Hepatocyte (in vitro differentiated cells): Measurements from ENCODE around the gene EEIG1. TPM values are rescaled to one million over a fixed set of nuclear protein-coding genes. Genes with fewer than 3 reads are reported as not detected.

ENCODE experiments used
- DNase-seq: peaks from one replicate; pipeline ENCODE4 v3.0.0-alpha.2; 2016; ENCODE audit warnings: low spot score
- H2AFZ ChIP-seq: fragments of 200-600 bp; sonication (generic); 2 replicates; pipeline ENCODE4 v1.6.0; 2016; ENCODE audit warnings: antibody characterized with exemption, mild to moderate bottlenecking
- H3K27ac ChIP-seq: fragments of 200-600 bp; sonication (generic); 2 replicates; pipeline ENCODE4 v1.5.1; 2016; ENCODE audit warnings: mild to moderate bottlenecking
- H3K27me3 ChIP-seq: fragments of 200-600 bp; sonication (generic); 2 replicates; pipeline ENCODE4 v1.6.1; 2016
- H3K36me3 ChIP-seq: fragments of 200-600 bp; sonication (generic); replicated peaks from 2 replicates; pipeline ENCODE4 v1.5.1; 2016; ENCODE audit warnings: low read depth; ENCODE audit not compliant: insufficient read depth
- H3K4me1 ChIP-seq: fragments of 200-600 bp; sonication (generic); 2 replicates; pipeline ENCODE4 v1.5.1; 2016; ENCODE audit warnings: mild to moderate bottlenecking, moderate library complexity; ENCODE audit not compliant: insufficient read depth
- H3K4me2 ChIP-seq: fragments of 200-600 bp; sonication (generic); 2 replicates; pipeline ENCODE4 v1.6.0; 2016
- H3K4me3 ChIP-seq: fragments of 200-600 bp; sonication (generic); 2 replicates; pipeline ENCODE4 v1.5.1; 2016; ENCODE audit warnings: mild to moderate bottlenecking
- H3K79me2 ChIP-seq: fragments of 200-600 bp; sonication (generic); 2 replicates; pipeline ENCODE4 v1.6.0; 2017; ENCODE audit warnings: mild to moderate bottlenecking
- H3K9me2 ChIP-seq: fragments of 200-600 bp; sonication (generic); replicated peaks from 2 replicates; pipeline ENCODE4 v1.6.0; 2017; ENCODE audit warnings: mild to moderate bottlenecking; ENCODE audit not compliant: insufficient read depth
- H3K9me3 ChIP-seq: fragments of 200-600 bp; sonication (generic); 2 replicates; pipeline ENCODE4 v1.5.1; 2016; ENCODE audit warnings: low read depth, mild to moderate bottlenecking
- H4K20me1 ChIP-seq: fragments of 200-600 bp; sonication (generic); 2 replicates; pipeline ENCODE4 v1.6.0; 2016; ENCODE audit warnings: mild to moderate bottlenecking; ENCODE audit not compliant: insufficient read depth, poor library complexity, severe bottlenecking
- EZH2 ChIP-seq: fragments of 200-600 bp; sonication (generic); IDR thresholded peaks from 2 replicates; pipeline ENCODE4 v1.6.1; 2016; ENCODE audit warnings: antibody characterized with exemption, mild to moderate bottlenecking, borderline replicate concordance
- EZH2phosphoT487 ChIP-seq: fragments of 200-600 bp; sonication (generic); IDR thresholded peaks from one replicate; pipeline ENCODE4 v1.6.1; 2018; ENCODE audit warnings: antibody characterized with exemption, mild to moderate bottlenecking, low read depth, moderate library complexity; ENCODE audit not compliant: unreplicated experiment, severe bottlenecking
- WGBS: methylation state at CpG from one replicate; pipeline ENCODE4 v1.1.6; 2016; ENCODE audit warnings: low lambda C conversion rate; ENCODE audit errors: missing lambda C conversion rate; 5-methylcytosine and 5-hydroxymethylcytosine counted together
- polyA plus RNA-seq: library from polyadenylated mRNA; unstranded; fragments of >200 nt; fragmentation: Nextera tagmentation; extraction: Ambion mirVana; gene quantifications from 2 replicates; pipeline ENCODE4 v1.2.1, GENCODE V29; 2016
- total RNA-seq: library from RNA; depleted of rRNA; stranded (reverse); fragments of >200 nt; gene quantifications from 2 replicates; pipeline ENCODE4 v1.2.3, GENCODE V29; 2014
- TF ChIP-seq, protein P1 (sequence below): fragments of 200-600 bp; sonication (generic); IDR thresholded peaks from 2 replicates; pipeline ENCODE4 v1.5.1; 2016; ENCODE audit warnings: antibody characterized with exemption, mild to moderate bottlenecking; ENCODE audit not compliant: poor library complexity

Gene EEIG1
- 38.1 and 47.9 TPM in 2 replicates for total RNA-seq
- 43.6 and 44.1 TPM in 2 replicates for polyA plus RNA-seq

DNA sequence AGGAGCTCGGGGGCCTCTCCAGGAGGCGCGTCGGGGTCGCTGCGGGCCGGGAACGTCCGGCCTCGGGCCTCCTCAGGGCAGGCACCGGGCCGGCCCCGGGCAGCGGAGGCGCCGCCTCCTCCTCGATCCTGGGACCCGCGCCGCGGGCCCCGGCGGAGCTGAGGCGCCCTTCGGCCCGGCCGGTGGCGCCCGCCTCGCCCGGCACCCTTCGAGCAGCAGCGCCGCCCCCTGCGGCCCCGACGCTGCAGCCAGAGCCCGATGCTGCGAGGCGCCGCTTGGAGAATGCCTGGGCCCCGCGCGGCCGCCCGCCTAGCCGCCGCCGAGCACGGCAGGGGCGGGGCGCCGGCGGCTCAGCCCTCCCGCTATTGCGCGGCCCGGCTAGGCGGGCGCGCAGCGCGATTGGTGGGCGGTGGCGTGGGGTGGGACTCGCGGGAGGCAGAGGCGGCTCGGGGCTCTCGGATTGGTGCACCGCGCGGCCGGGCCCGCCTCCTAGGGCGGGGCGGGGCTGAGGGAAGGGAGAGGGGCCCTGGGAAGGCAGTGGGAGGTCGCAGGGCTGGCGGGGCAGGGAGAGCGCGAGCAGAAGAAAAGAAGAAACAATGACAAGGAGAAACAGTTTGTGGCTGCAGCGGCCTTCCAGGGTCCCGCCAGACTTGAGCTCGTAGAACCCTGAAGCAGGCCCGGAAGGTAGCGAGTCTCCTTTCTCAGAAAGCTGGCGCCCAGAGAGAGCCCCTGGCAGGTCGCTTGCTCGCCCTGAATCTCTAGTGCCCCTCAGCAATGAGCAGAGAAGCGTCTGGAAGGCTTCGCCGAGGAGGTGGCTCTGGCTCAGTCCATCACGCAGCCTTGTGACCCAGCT is at the start of gene EEIG1:
EEIG1 (minus strand) TSS at position 284 of the 853 bp plus-strand sequence. CDS start 852 bp downstream, outside the sequence.
- H2AFZ ChIP-seq = peak within 1 kb of the TSS; percentile 5
- H3K36me3 ChIP-seq = no peaks in the 10 kb centered on the region
- no peaks in the 10 kb centered on the region for H3K9me3 ChIP-seq
- 2% methylated on average over 57 of the region's 93 CpGs for WGBS
- H4K20me1 ChIP-seq = peaks cover 43% of the 10 kb centered on the region
- H3K79me2 ChIP-seq = peaks cover 55% of the 10 kb centered on the region
- DNase-seq = peak; percentile 99
- H3K4me2 ChIP-seq = peak within 1 kb of the TSS; percentile 92
- peak within 1 kb of the TSS; percentile 75 for H3K4me3 ChIP-seq
- H3K27ac ChIP-seq = peak within 1 kb of the TSS; percentile 99
- no peaks in the 10 kb centered on the region for H3K27me3 ChIP-seq
- H3K4me1 ChIP-seq = peaks cover 38% of the 10 kb centered on the region
- TF ChIP-seq, protein P1, sequence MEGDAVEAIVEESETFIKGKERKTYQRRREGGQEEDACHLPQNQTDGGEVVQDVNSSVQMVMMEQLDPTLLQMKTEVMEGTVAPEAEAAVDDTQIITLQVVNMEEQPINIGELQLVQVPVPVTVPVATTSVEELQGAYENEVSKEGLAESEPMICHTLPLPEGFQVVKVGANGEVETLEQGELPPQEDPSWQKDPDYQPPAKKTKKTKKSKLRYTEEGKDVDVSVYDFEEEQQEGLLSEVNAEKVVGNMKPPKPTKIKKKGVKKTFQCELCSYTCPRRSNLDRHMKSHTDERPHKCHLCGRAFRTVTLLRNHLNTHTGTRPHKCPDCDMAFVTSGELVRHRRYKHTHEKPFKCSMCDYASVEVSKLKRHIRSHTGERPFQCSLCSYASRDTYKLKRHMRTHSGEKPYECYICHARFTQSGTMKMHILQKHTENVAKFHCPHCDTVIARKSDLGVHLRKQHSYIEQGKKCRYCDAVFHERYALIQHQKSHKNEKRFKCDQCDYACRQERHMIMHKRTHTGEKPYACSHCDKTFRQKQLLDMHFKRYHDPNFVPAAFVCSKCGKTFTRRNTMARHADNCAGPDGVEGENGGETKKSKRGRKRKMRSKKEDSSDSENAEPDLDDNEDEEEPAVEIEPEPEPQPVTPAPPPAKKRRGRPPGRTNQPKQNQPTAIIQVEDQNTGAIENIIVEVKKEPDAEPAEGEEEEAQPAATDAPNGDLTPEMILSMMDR = no peak
- TF ChIP-seq EZH2phosphoT487 = no peak
- TF ChIP-seq EZH2 = no peak
- no peaks in the 10 kb centered on the region for H3K9me2 ChIP-seq

- 93% methylated on average over 4 of the region's 4 CpGs for WGBS
- Histone ChIP-seq H3K79me2 (no peaks in the 10 kb centered on the region), H3K4me2 (no peak overlapping the region), H3K9me2 (no peaks in the 10 kb centered on the region), H3K4me1 (peaks cover 3% of the 10 kb centered on the region), H3K36me3 (no peaks in the 10 kb centered on the region), H3K27me3 (no peaks in the 10 kb centered on the region), H3K9me3 (no peaks in the 10 kb centered on the region), H4K20me1 (no peaks in the 10 kb centered on the region), H3K4me3 (no peak overlapping the region), H3K27ac (no peak overlapping the region), H2AFZ (no peak overlapping the region)
- TF ChIP-seq EZH2 (no peak), EZH2phosphoT487 (no peak)
- TF ChIP-seq, protein P1 = no peak
- no peak for DNase-seq
Measured at GRCh38 chr9:128027705-128028104, 46.9 kb upstream of the EEIG1 start.

DNA sequence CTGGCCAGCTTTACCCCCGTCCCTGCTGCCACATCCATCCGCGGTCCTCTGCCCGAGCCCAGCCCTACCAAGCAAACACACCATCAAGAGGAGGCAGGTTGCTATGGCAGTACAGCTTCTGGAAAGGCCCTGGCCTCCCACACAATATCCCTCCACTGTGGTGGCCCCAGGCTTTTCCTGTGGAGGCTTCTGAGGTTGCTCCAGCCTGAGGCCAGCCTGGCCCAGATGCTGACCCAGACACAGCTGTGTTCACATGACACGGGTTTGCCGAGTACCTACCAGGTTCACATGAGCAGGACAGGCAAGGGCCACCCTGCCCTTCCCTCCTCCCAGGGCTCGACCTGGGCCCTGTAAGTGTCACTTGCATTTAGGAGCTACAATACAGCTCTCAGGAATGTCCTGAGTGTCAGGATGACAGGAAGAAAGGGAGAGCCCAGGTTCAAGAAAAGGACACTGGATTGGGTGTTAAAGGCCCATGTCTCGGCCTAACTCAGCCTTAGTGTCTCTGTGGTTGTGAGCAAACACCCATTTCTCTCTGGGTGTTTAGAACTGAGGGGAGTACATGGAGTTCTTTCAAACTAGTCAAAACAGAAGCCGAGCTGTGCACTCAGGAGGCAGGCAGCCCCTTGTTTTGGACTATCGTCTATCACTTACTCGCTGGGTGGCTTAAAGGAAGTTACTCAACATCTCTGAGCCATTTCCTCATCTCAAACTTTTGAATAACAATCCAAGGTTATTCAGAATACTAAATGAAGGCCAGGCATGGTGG is 46.2 kb upstream of the EEIG1 start:
- WGBS = 86% methylated on average over 11 of the region's 11 CpGs
- H3K36me3 ChIP-seq = no peaks in the 10 kb centered on the region
- H3K9me3 ChIP-seq = no peaks in the 10 kb centered on the region
- H3K4me1 ChIP-seq = peaks cover 3% of the 10 kb centered on the region
- no peaks in the 10 kb centered on the region for H3K79me2 ChIP-seq
- no peak for TF ChIP-seq EZH2
- no peaks in the 10 kb centered on the region for H3K27me3 ChIP-seq
- H3K27ac ChIP-seq = peak overlapping the region; percentile 16
- no peaks in the 10 kb centered on the region for H4K20me1 ChIP-seq
- H2AFZ ChIP-seq = no peak overlapping the region
- no peak for DNase-seq
- no peak overlapping the region for H3K4me2 ChIP-seq
- H3K4me3 ChIP-seq = no peak overlapping the region
- H3K9me2 ChIP-seq = no peaks in the 10 kb centered on the region

DNA sequence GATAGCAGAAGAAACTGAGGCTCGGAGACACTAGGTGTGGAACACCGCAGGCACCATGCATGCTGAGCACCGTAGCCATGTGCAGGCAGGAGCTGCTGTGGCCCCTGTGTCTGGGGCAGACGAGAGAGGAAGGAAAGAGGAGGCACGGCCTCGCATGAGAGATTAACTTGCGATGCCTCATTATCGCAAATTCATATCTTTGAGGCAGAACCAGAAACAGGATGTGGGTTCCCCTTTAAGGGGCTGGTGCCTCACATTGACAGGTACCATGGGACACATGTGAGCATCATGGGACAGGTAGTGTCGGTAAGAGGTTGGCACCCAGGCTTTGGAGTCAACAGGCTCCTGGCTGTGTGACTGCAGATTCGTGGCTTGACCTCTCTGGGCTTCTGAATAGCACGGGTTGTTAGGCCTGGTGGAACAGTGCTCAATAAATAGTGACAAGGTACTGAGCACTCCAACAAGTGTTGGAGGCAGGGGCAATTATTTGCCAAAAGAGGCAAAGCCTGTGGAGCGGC is 45.5 kb upstream of the EEIG1 start:
- no peaks in the 10 kb centered on the region for H3K9me3 ChIP-seq
- H4K20me1 ChIP-seq = no peaks in the 10 kb centered on the region
- H3K4me2 ChIP-seq = no peak overlapping the region
- DNase-seq = no peak
- no peaks in the 10 kb centered on the region for H3K27me3 ChIP-seq
- peaks cover 3% of the 10 kb centered on the region for H3K4me1 ChIP-seq
- H3K4me3 ChIP-seq = no peak overlapping the region
- H2AFZ ChIP-seq = no peak overlapping the region
- H3K9me2 ChIP-seq = no peaks in the 10 kb centered on the region
- 92% methylated on average over 12 of the region's 12 CpGs for WGBS
- TF ChIP-seq EZH2phosphoT487 (no peak), EZH2 (no peak)
- TF ChIP-seq, protein P1 = no peak
- no peaks in the 10 kb centered on the region for H3K79me2 ChIP-seq
- H3K36me3 ChIP-seq = no peaks in the 10 kb centered on the region
- no peak overlapping the region for H3K27ac ChIP-seq
